ENCODE measurements around the gene TMEM207.

TMEM207 gene

GRCh38 chr3:190436331-190436730 lies 13.4 kb downstream of the TMEM207 start:
- DNase-seq (ENCODE audit: low read depth, low spot score) = no peak
- no peaks in the 10 kb centered on the region; the same call in 1 of the 2 replicates for H3K9me3 ChIP-seq (ENCODE audit: low read depth, low read length)

GRCh38 chr3:190435618-190436017 lies 14.1 kb downstream of the TMEM207 start:
- H3K9ac ChIP-seq (ENCODE audit: insufficient read length) = no peak overlapping the region
- DNase-seq (ENCODE audit: low read depth, low spot score) = no peak
- H3K9me3 ChIP-seq (ENCODE audit: low read depth, low read length) = no peaks in the 10 kb centered on the region; the same call in 1 of the 2 replicates
- TF ChIP-seq EZH2 (IDR thresholded peaks at IDR 0.05) = no peak
- no peak overlapping the region for H3K27ac ChIP-seq
- H3K36me3 ChIP-seq (ENCODE audit: insufficient read depth, low read length) = no peaks in the 10 kb centered on the region
- H3K4me3 ChIP-seq = no peak overlapping the region

More at GRCh38 chr3:190436331-190436730, 13.4 kb downstream of the TMEM207 start:
- H3K4me3 ChIP-seq = no peak overlapping the region
- H3K9ac ChIP-seq (ENCODE audit: insufficient read length) = no peak overlapping the region
- no peak for TF ChIP-seq EZH2 (IDR thresholded peaks at IDR 0.05)
- TF ChIP-seq POLR2AphosphoS5 (IDR thresholded peaks at IDR 0.05; ENCODE audit: borderline replicate concordance, low read depth, low read length) = no peak
- no peak for TF ChIP-seq FOXP2 (optimal IDR thresholded peaks at IDR 0.05; ENCODE audit: control extremely low read depth, extremely low read length, insufficient read depth)
- no peaks in the 10 kb centered on the region for H3K36me3 ChIP-seq (ENCODE audit: insufficient read depth, low read length)
- H3K27ac ChIP-seq = no peak overlapping the region

GRCh38 chr3:190433626-190434025 lies 16.1 kb downstream of the TMEM207 start:
- Histone ChIP-seq H3K36me3 (ENCODE audit: insufficient read depth, low read length) (no peaks in the 10 kb centered on the region), H3K9ac (ENCODE audit: insufficient read length) (no peak overlapping the region), H3K4me3 (no peak overlapping the region), H3K27ac (no peak overlapping the region), H3K9me3 (ENCODE audit: low read depth, low read length) (no peaks in the 10 kb centered on the region; the same call in 1 of the 2 replicates)
- no peak for TF ChIP-seq EZH2 (IDR thresholded peaks at IDR 0.05)
- TF ChIP-seq FOXP2 (optimal IDR thresholded peaks at IDR 0.05; ENCODE audit: control extremely low read depth, extremely low read length, insufficient read depth) = no peak
- no peak for TF ChIP-seq POLR2AphosphoS5 (IDR thresholded peaks at IDR 0.05; ENCODE audit: borderline replicate concordance, low read depth, low read length)
- no peak for DNase-seq (ENCODE audit: low read depth, low spot score)

GRCh38 chr3:190432216-190432615 lies 17.5 kb downstream of the TMEM207 start:
- H3K27ac ChIP-seq = no peak overlapping the region
- DNase-seq (ENCODE audit: low read depth, low spot score) = no peak
- H3K9ac ChIP-seq (ENCODE audit: insufficient read length) = no peak overlapping the region
- TF ChIP-seq FOXP2 (optimal IDR thresholded peaks at IDR 0.05; ENCODE audit: control extremely low read depth, extremely low read length, insufficient read depth) = no peak
- no peak for TF ChIP-seq EZH2 (IDR thresholded peaks at IDR 0.05)
- TF ChIP-seq POLR2AphosphoS5 (IDR thresholded peaks at IDR 0.05; ENCODE audit: borderline replicate concordance, low read depth, low read length) = no peak
- no peak overlapping the region for H3K4me3 ChIP-seq
- H3K9me3 ChIP-seq (ENCODE audit: low read depth, low read length) = no peaks in the 10 kb centered on the region; the same call in 1 of the 2 replicates
- no peaks in the 10 kb centered on the region for H3K36me3 ChIP-seq (ENCODE audit: insufficient read depth, low read length)

DNA sequence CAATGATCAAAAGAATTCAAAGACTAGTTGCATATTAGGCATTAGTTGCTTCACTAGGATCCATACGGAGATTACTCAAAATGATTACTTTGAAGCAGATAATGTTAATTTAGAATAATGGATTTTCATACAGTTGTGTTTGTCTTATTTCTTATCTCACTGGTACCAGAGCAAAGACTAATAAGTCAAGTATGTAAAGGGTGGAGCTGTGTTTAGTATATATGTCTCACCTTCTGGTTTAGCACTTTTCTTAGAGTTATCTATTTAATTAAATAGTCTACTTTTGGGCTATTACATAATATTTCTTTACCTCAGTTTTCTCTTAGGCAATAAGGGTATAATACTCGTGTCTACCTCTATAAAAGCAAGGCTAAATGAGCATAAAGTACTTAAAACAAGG lies 18.8 kb downstream of the TMEM207 start:
- H3K4me3 ChIP-seq = no peak overlapping the region
- no peak for DNase-seq (ENCODE audit: low read depth, low spot score)
- H3K9me3 ChIP-seq (ENCODE audit: low read depth, low read length) = no peaks in the 10 kb centered on the region; the same call in 1 of the 2 replicates
- no peak overlapping the region for H3K9ac ChIP-seq (ENCODE audit: insufficient read length)
- no peak for TF ChIP-seq EZH2 (IDR thresholded peaks at IDR 0.05)
- TF ChIP-seq FOXP2 (optimal IDR thresholded peaks at IDR 0.05; ENCODE audit: control extremely low read depth, extremely low read length, insufficient read depth) = no peak
- no peak for TF ChIP-seq POLR2AphosphoS5 (IDR thresholded peaks at IDR 0.05; ENCODE audit: borderline replicate concordance, low read depth, low read length)
- no peak overlapping the region for H3K27ac ChIP-seq
- H3K36me3 ChIP-seq (ENCODE audit: insufficient read depth, low read length) = no peaks in the 10 kb centered on the region

DNA sequence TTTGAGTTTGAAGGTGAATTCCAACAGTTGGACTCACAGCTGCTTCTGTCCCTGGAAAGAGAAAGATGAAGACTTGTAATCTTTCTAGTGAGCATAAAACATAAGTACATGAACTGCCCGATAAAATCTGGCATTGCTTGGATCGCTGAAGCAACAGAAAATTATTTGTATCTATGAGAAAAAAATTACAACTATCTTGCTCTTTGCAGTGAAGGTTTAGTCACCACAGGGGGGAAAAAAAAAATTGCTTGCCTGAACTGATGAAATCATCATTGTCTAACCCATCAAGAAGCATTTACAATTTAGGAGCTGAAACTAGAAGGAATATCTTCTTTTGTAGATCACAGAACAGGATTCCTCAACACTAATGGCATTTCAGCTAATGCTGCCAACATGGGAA lies 20.0 kb downstream of the TMEM207 start:
- peak; percentile 75 for DNase-seq (ENCODE audit: low read depth, low spot score)
- no peaks in the 10 kb centered on the region; the same call in 1 of the 2 replicates for H3K9me3 ChIP-seq (ENCODE audit: low read depth, low read length)
- no peaks in the 10 kb centered on the region for H3K36me3 ChIP-seq (ENCODE audit: insufficient read depth, low read length)
- H3K27ac ChIP-seq = 0 out of 2 replicates have a peak overlapping the region, but pooled peaks have one; percentile 10
- peak overlapping the region; percentile 16; the same call in 1 of the 2 replicates for H3K4me3 ChIP-seq
- TF ChIP-seq POLR2AphosphoS5 (IDR thresholded peaks at IDR 0.05; ENCODE audit: borderline replicate concordance, low read depth, low read length) = no peak
- no peak for TF ChIP-seq EZH2 (IDR thresholded peaks at IDR 0.05)
- TF ChIP-seq FOXP2 (optimal IDR thresholded peaks at IDR 0.05; ENCODE audit: control extremely low read depth, extremely low read length, insufficient read depth) = no peak
- peak overlapping the region; percentile 7 for H3K9ac ChIP-seq (ENCODE audit: insufficient read length)

DNA sequence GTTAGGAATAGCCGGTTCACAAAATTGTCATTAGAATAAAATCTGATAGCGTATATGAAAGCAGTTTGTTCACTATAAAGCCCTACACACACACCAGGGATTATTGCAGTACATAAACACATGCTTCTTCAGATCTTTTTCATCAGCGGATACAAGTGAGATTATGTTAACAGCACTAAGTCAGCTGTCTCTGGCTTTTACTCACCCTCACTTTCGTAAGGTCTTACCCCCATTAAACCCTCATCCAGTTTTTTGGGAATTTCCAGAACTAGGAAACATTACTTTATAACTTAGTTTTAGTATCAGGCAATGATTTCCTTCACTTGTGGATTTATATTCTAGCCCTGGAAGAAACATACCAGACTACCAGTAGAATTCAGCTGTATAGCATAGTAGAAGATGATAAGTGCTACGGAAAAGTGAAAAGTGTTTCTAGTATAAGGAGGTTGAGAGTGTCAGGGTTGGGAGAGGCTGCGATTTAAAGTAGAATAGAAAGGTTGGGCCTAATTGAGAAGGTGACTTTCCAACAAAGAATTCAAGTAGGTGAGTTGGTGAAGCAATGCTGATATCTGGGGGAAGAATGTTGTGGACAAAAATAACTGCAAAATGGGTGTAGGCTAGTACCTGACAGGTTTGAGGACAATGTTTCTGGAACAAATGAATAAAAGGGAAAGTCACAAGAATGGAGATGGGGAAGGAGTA lies 22.7 kb downstream of the TMEM207 start:
- no peak for DNase-seq (ENCODE audit: low read depth, low spot score)
- peak overlapping the region; percentile 37 for H3K27ac ChIP-seq
- H3K4me3 ChIP-seq = no peak overlapping the region
- H3K36me3 ChIP-seq (ENCODE audit: insufficient read depth, low read length) = no peaks in the 10 kb centered on the region
- H3K9ac ChIP-seq (ENCODE audit: insufficient read length) = peak overlapping the region; percentile 51
- TF ChIP-seq EZH2 (IDR thresholded peaks at IDR 0.05) (no peak), FOXP2 (optimal IDR thresholded peaks at IDR 0.05; ENCODE audit: control extremely low read depth, extremely low read length, insufficient read depth) (no peak), POLR2AphosphoS5 (IDR thresholded peaks at IDR 0.05; ENCODE audit: borderline replicate concordance, low read depth, low read length) (no peak)
- no peaks in the 10 kb centered on the region for H3K9me3 ChIP-seq (ENCODE audit: low read depth, low read length)

DNA sequence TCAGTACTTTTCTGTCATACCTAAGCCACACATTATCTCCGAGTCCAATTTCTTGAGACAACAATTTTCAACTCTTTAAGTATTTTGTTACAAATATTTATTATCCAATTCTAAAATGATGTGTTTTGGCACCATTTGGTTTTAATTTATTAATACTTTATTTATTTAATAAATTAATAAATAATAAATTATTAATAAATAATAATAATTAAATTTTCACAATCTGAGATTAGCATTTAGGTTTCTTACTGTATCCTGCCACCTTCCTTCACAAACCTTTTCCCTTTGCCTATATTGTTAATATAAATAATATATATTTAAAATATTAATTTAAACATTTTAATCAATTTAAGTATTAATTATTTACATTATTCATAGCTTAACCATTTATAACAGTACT lies 23.9 kb downstream of the TMEM207 start:
- no peaks in the 10 kb centered on the region for H3K36me3 ChIP-seq (ENCODE audit: insufficient read depth, low read length)
- H3K27ac ChIP-seq = no peak overlapping the region
- H3K9ac ChIP-seq (ENCODE audit: insufficient read length) = no peak overlapping the region
- no peak for DNase-seq (ENCODE audit: low read depth, low spot score)
- no peak overlapping the region for H3K4me3 ChIP-seq
- TF ChIP-seq FOXP2 (optimal IDR thresholded peaks at IDR 0.05; ENCODE audit: control extremely low read depth, extremely low read length, insufficient read depth) (no peak), EZH2 (IDR thresholded peaks at IDR 0.05) (no peak), POLR2AphosphoS5 (IDR thresholded peaks at IDR 0.05; ENCODE audit: borderline replicate concordance, low read depth, low read length) (no peak)
- H3K9me3 ChIP-seq (ENCODE audit: low read depth, low read length) = no peaks in the 10 kb centered on the region

Data from SK-N-MC (cell line).